Measurements from ENCODE around the gene STYK1.
"Not testable (repeated sequence)": the region's sequence is repeated elsewhere in the genome, so short reads cannot be mapped to it uniquely, and the experiment has no call there.

Gene STYK1

GRCh38 chr12:10688042-10688441 is 14.2 kb upstream of the STYK1 start:
- DNase-seq, result no peak

GRCh38 chr12:10672231-10672868 is 1.5 kb downstream of the STYK1 start:
- DNase-seq, result peak; percentile 23

- no peak for DNase-seq
Observed at GRCh38 chr12:10669533-10669932, 4.3 kb downstream of the STYK1 start.

DNA sequence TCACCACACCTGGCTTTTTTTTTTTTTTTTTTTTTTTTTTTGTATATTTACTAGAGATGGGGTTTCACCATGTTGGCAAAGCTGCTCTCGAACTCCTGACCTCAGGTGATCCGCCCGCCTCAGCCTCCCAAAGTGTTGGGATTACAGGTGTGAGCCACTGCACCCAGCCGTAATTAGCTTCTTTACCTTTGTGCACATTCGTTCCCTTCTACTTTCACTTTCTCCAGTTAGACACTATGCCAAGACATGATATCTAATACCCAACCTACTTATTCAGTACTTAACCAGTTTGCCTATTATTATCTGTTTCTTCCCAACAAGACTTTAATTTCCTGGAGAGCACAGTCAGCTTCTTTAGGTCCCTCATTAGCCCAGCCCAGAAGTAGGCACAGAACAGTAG is 5.3 kb downstream of the STYK1 start:
- no peak for DNase-seq

GRCh38 chr12:10667581-10667980 is 6.3 kb downstream of the STYK1 start:
- DNase-seq, result no peak

- DNase-seq, result no peak
Observed at GRCh38 chr12:10664499-10664898, 9.4 kb downstream of the STYK1 start.

DNA sequence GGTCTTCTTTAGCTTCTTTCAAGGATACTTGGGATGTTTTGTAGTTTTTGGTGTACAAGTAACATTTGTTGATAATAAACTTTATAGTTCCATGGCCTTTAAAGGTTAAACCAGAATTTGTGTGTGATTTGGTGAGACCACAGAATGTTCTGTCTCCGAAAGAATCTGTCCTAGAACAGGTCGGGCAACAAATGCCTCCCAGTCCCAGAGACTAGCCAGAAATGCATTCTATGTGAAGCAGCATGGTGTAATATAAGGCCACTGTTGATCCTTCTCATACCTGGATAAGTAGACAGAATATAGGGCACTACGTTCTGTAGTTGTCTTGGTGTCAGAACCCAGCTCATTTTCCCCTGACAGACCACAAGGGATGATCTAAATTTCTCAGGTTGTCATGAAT is 10.0 kb downstream of the STYK1 start:
- DNase-seq, result no peak

- no peak for DNase-seq
Observed at GRCh38 chr12:10661338-10661737, 12.5 kb downstream of the STYK1 start.

DNA sequence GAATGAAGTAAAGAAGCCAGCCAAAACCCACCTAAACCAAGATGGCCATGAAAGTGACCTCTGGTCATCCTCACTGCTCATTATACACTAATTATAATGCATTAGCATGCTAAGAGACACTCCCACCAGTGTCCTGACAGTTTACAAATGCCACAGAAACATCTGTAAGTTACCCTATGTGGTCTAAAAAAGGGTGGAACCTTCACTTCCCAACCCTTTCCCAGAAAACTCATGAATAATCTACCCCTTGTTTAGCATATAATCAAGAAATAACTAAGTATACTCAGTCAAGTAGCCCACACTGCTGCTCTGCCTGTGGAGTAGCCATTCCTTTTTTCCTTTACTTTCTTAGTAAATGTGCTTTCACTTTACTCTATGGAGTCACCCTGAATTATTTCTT is 19.8 kb downstream of the STYK1 start:
- DNase-seq, result no peak

DNA sequence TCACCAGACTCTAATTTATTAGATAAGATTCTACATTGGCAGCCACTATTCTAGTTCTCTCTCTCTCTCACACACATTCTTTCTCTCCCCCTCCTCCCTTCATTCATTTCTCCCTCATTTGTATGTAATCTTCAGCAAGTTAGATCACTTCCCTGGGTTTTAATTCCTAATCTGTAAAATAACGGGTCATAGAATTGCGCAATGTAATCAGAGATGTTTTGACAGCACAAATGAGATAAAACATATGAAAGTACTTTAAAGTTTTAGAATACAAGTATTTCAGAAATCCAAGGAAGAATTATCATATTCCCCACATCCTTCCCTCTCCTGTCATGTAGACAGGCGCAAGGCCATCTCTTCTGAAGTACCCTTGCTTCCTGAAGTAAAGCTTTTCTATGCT is 21.7 kb downstream of the STYK1 start:
- DNase-seq, result no peak

- not testable (repeated sequence) for DNase-seq
Observed at GRCh38 chr12:10646576-10646975, 27.3 kb downstream of the STYK1 start.

DNA sequence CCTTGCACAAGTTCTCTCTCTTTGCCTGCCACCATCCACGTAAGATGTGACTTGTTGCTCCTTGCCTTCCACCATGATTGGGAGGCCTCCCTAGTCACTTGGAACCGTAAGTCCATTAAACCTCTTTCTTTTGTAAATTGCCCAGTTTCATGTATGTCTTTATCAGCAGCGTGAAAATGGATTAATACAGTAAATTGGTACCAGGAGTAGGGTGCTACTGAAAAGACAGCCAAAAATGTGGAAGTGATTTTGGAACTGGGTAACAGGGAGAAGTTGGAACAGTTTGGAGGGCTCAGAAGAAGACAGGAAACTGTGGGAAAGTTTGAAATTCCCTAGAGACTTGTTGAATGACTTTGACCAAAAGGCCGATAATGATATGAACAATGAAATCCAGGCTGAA is 27.9 kb downstream of the STYK1 start:
- DNase-seq, result no peak

DNA sequence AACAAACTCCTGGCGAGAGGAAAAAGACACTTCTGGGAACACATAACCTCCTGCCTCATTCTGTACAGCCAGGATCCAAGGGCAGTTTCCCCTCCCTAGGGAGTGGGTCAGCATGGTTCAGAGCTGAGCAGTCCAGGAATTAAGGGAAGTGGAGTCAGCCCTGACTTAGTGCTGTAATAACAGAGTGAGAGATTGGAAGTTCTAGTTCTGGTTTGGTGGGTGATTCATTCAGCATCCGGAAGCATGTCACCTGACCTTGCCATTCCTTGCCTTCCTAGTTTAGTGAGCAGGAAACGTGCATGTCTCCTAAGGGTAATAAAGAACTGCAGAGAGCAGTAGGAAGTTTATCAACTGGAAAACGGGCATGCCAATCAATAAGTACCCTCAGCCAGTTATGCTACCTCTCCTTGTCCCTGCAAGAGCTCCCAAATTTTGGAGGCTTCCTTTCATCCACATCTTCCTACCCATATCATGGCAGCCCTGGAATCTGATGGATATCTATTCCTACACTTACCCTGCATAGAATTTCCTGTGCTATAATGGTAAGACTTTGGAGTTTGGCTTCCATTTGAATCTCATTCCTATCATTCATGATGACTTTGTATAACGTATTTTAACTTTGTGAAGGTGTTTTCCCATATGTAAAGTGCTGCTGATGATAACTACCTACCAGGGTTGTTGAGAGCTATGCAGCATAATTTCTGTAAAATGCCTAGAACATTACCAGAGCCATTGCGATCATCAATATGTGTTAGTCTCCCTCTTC is 31.9 kb downstream of the STYK1 start:
- no peak for DNase-seq

DNA sequence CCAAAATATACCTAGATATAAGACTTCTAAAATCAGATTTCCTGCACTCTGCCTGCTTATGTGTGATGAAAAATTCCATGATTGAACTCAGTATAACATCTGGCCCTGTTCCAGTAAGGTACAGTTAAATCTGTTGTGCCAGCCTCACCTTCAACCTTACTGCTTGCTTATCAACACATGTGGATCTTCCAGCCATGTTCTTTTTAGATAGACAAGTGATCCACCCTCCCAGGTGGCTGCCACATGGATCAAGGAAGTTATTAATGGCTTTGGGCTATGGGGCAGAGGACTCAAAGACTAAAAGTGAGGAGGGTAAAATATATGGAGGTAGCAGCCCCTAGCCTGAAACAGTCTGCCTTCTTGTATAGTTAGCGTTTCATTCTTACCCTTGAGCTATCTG is 35.1 kb downstream of the STYK1 start:
- no peak for DNase-seq

GRCh38 chr12:10636611-10637010 is 37.2 kb downstream of the STYK1 start:
- no peak for DNase-seq

DNA sequence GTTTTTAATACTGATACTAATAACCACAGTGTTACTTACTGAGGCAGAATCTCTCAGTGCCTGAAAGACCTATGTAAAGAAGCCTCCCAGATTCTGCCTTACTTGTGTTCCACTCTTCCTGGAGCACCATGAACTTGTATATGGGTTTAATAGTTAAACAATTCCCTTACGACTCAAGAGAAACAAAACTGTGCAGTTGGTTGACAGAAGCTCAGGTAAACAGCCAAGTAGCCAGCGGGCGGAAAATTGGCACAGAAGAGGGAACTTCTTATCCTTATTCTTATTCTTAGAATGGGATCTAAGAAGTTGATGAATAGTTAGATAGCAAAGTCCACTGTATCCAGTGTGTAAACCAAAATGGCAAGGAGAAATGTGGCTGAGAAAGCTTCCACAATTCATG is 37.7 kb downstream of the STYK1 start:
- no peak for DNase-seq

GRCh38 chr12:10635306-10635705 is 38.5 kb downstream of the STYK1 start:
- no peak for DNase-seq

GRCh38 chr12:10634427-10634826 is 39.4 kb downstream of the STYK1 start:
- no peak for DNase-seq

- no peak for DNase-seq
Observed at GRCh38 chr12:10633541-10633940, 40.3 kb downstream of the STYK1 start.

DNA sequence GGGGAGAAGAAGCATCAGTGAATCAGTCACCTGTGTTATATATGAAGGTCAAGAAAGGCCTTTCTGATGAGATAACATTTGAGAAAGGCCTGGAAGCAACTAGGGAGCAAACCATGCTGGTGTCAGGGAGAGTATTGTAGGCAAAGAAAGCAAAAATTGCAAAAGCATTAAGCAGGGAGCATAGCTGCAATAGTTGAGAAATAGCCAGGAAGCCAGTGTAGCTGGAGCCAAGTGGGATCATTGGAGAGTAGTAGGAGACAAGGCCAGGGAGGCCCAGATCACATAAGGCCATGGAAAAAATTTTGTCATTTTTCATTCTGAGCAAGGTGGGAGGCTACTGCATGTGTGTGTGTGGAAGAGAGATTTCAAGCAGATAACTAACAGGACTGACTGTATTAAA is 41.6 kb downstream of the STYK1 start:
- DNase-seq, result no peak

GRCh38 chr12:10624605-10625004 is 49.2 kb downstream of the STYK1 start:
- DNase-seq, result no peak

DNA sequence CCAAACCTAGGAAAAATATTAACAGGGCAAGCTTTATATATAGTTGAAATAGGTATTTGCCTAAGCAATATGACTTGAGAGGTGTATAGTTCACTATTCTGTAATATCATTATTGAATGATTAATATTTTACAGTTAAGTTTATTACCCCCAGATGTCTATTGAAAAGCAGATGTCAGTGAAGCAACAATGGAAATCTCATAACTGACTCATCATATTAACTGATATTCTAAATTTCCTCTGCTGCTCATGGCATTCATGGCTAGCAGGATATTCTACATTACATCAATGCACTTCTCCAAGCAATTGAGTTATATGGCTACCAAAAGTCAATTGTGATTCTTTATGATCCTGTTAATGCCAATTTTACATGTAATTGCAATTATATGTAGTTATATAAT is 50.7 kb downstream of the STYK1 start:
- DNase-seq, result no peak

DNA sequence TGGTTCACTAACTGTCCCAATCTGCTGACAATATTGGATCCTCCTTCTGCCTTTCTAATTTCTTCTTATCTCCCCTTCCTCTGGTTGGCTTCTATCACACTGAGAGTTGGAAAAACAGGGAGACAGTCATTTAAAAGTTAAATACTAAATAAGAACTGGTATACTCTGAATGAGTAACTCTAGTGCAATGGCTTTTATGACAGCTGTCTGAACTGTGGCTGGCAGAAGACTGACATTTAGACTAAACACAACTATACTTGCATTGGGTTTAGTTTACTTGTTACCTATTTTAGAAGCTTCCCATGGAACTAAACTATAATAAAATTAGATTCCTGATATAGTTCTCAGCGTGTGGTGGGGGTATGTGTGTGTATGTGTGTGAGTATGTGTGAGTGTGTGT is 52.6 kb downstream of the STYK1 start:
- DNase-seq, result no peak

DNA sequence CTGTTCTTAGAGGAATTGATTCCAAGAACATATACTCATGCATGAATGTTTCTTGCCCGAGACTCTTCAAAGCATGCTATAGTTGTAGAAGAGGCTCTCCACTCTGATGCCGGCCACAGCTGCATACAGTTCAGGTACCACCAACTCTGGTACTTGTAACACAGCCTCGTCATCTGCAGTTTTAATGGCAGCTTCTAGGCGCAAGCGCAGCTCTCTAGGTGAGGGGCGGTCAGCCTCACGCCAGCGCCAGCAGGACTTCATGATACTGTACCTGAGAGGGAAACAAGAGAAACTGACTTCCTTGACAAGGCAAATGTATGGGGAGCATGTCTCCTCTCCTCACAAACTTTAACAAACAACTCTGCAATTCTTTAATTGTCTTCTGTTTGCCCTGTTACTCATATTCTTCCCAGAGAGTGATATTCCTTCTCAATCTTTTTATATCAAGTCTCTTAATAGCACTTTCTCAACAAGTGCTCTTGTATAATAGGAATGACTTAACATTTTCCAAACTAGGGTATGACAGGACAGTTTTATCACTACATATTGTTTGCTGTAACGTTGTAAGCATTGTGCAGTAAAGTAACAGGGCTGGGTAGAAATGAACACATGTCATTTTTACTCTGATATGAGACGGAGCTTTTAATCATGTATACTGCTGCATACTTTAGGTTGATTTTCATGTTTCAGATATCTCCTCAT is 53.6 kb downstream of the STYK1 start:
- no peak for DNase-seq

Data from MV-4-11 (cell line).